H4 (cell line): Measurements from ENCODE around the gene CYP27A1. TPM values are rescaled to one million over a fixed set of nuclear protein-coding genes. Genes with fewer than 3 reads are reported as not detected.
"Not testable (repeated sequence)": the region's sequence is repeated elsewhere in the genome, so short reads cannot be mapped to it uniquely, and the experiment has no call there.

Experiments used
- DNase-seq: peaks from one replicate; pipeline ENCODE4 v3.0.0-alpha.2; 2015; ENCODE audit warnings: low spot score
- total RNA-seq: library from RNA; depleted of rRNA; stranded (reverse); fragments of >200 nt; shearing (Covaris generic); gene quantifications from 2 replicates; pipeline ENCODE4 v1.2.3, GENCODE V29; 2014

The CYP27A1 gene
- total RNA-seq, 1 experiment from 2014 or later: 0.21 TPM

GRCh38 chr2:218831378-218831990, 49.5 kb downstream of the CYP27A1 start, which contains the start of gene PRKAG3:
PRKAG3 (minus strand) TSS chr2:218831803.
- DNase-seq: no peak

- no peak for DNase-seq
These were observed 50.1 kb downstream of the CYP27A1 start for GRCh38 chr2:218832081-218832480.

- no peak for DNase-seq
These were observed 50.6 kb downstream of the CYP27A1 start for GRCh38 chr2:218832520-218832919.

GRCh38 chr2:218833023-218833609, 51.2 kb downstream of the CYP27A1 start:
- no peak for DNase-seq

- no peak for DNase-seq
These were observed 52.7 kb downstream of the CYP27A1 start for GRCh38 chr2:218834685-218835084.

GRCh38 chr2:218837495-218837894, 55.5 kb downstream of the CYP27A1 start:
- DNase-seq: no peak

GRCh38 chr2:218839430-218839829, 57.5 kb downstream of the CYP27A1 start:
- no peak for DNase-seq

- no peak for DNase-seq
These were observed 57.9 kb downstream of the CYP27A1 start for GRCh38 chr2:218839888-218840287.

- DNase-seq: not testable (repeated sequence)
These were observed 62.4 kb downstream of the CYP27A1 start for GRCh38 chr2:218844334-218844733.

GRCh38 chr2:218846963-218847362, 65.0 kb downstream of the CYP27A1 start:
- not testable (repeated sequence) for DNase-seq

GRCh38 chr2:218849721-218850120, 67.8 kb downstream of the CYP27A1 start:
- DNase-seq: peak; percentile 50

GRCh38 chr2:218850796-218851195, 68.8 kb downstream of the CYP27A1 start:
- DNase-seq: no peak

- no peak for DNase-seq
These were observed 69.3 kb downstream of the CYP27A1 start for GRCh38 chr2:218851286-218851685.

- DNase-seq: peak; percentile 62
These were observed 71.1 kb downstream of the CYP27A1 start for GRCh38 chr2:218852911-218853667.

GRCh38 chr2:218853766-218854165, 71.8 kb downstream of the CYP27A1 start:
- peak; percentile 65 for DNase-seq

- no peak for DNase-seq
These were observed 72.9 kb downstream of the CYP27A1 start for GRCh38 chr2:218854860-218855259.

GRCh38 chr2:218855305-218856166, 73.6 kb downstream of the CYP27A1 start:
- DNase-seq: no peak

- no peak for DNase-seq
These were observed 74.4 kb downstream of the CYP27A1 start for GRCh38 chr2:218856167-218856895.

- no peak for DNase-seq
These were observed 74.9 kb downstream of the CYP27A1 start for GRCh38 chr2:218856896-218857243.

GRCh38 chr2:218857371-218858137, 75.6 kb downstream of the CYP27A1 start:
- peak; percentile 46 for DNase-seq

GRCh38 chr2:218858138-218858445, 76.1 kb downstream of the CYP27A1 start:
- DNase-seq: no peak
